ENCODE results near the gene SNORC.

- TF ChIP-seq CTCF (IDR thresholded peaks at IDR 0.05), result no peak
- no peak for TF ChIP-seq EZH2 (IDR thresholded peaks at IDR 0.05; ENCODE audit: borderline replicate concordance, insufficient read depth, low read depth, low read length, poor library complexity, severe bottlenecking)
These were observed 4.9 kb upstream of the SNORC start for GRCh38 chr2:232865165-232865564.
